Activated CD4-positive, alpha-beta T cell treated with anti-CD3 and anti-CD28 coated beads, Interleukin-2, amount 50 U/mL, for 4 hours (primary cell): Measurements from ENCODE around the gene MAP3K4.

ENCODE experiments used
- DNase-seq, 2 experiments: peaks; one replicate each; pipeline ENCODE4 v3.0.0-alpha.2; 2020

Gene MAP3K4

DNA sequence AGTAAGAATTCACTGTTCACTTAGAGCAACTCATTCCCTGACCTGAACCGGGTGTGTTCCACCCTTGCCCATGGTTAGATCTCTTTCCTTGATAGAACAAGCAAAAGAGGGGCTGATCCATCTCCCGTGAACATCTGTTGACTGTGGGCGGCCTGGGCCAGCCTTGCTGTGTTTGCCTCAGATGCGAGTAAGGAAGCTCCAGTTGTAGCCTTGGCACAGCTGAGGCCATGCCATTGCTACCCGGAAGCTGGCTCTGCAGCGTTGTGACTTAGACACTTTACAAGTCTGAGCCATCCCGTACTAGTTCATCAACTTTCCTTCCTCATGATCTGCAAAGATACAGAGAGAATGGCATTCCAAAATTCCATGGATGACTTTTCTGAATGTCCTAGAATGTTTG is 139.0 kb downstream of the MAP3K4 start:
- DNase-seq, result no peak

DNA sequence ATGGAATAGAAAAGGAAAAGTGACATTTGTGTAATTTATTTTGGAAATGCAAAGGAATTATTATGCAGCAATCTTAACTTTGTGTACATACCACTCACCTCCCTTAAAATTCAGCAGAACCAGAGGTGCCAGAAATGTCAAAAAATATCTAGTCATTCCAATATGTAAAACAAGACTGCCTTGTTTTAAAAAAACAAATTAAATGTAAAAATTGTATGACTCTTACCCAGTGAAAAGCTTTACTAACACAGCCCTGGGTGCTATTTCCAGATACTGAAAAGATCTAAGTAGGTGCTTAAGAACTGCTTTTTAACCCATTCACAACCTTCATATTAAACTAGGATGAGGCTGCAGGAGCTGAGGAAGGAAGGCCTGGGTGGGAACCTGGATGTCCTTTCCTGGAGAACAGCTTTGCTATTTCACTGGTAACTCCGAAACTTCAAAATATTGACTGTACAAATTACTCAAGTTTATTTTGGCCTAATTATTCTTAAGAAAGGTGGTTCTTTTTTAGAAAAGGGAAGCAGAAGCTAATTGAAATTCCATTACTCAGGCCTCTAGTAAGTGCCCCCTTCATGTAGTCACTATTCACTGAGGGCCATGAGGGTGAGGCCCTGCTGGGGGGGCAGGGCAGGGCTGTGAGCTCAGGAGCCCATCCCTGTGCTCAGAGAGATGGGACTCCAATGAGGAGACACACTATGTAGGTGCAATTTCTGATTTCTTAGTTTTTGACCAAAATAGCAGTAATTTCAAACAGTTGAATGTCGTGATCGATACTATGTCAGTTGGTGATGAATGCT is 139.6 kb downstream of the MAP3K4 start:
- DNase-seq, result no peak

GRCh38 chr6:161132384-161132783 is 140.8 kb downstream of the MAP3K4 start:
- DNase-seq, result no peak

GRCh38 chr6:161133963-161134362 is 142.4 kb downstream of the MAP3K4 start:
- DNase-seq, result no peak

DNA sequence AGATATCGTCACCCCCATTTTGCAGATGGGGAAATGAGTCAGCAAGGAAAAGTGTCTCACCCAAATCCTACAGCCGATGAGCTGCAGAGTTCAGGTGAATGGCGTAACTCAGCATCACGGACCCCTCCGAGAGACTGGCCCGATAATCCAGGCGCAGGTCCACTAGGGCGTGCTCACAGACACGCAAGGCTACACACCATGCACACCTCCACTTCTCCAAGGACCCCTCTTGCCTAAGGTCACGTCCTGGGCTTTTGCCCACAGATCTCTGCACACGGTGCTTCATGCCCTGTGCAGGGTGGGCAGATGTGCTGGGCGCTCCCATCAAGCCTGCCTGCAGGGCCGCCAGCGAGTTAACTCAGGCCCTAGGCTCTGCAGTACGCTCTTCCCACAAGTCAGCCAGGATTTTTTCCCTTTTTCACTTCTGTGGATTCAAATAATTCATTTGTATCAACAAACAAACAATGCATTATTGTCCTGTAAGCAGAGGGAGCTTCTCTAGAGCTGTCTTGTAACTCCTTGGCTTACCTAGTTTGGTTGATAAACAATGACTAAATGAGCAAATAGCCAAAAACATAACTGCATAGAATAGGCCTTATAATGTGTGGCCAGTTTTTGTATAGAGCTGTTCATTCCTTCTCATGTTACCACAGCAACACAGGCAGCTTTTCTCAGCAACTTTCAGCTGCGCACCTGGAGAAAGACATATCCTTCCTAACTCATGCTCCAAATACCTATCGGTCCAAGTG is 143.2 kb downstream of the MAP3K4 start:
- no peak for DNase-seq

- DNase-seq, result no peak
Measured at GRCh38 chr6:161135695-161136591, 144.4 kb downstream of the MAP3K4 start.

- DNase-seq, result no peak
Measured at GRCh38 chr6:161136655-161137054, 145.1 kb downstream of the MAP3K4 start.

DNA sequence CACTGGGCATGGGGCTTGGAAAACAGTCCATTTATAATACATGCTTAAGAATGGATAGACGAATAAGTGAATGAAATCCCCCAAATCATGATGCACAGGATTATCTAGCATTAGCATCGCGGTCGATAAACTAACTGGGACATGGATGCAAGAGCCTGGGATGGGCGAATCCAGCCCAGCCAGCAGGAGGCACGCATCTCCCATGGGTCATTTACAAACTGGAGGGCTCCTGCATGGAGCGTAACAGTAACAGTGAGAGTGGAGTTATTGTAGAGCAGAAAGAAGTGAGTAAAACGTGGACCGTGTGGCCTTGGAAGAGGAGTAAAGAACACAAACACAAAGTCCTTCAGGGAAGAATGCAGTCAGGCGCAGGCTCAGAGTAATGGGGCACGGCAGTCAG is 145.8 kb downstream of the MAP3K4 start:
- no peak for DNase-seq

- DNase-seq, result no peak
Measured at GRCh38 chr6:161137839-161138542, 146.4 kb downstream of the MAP3K4 start.

DNA sequence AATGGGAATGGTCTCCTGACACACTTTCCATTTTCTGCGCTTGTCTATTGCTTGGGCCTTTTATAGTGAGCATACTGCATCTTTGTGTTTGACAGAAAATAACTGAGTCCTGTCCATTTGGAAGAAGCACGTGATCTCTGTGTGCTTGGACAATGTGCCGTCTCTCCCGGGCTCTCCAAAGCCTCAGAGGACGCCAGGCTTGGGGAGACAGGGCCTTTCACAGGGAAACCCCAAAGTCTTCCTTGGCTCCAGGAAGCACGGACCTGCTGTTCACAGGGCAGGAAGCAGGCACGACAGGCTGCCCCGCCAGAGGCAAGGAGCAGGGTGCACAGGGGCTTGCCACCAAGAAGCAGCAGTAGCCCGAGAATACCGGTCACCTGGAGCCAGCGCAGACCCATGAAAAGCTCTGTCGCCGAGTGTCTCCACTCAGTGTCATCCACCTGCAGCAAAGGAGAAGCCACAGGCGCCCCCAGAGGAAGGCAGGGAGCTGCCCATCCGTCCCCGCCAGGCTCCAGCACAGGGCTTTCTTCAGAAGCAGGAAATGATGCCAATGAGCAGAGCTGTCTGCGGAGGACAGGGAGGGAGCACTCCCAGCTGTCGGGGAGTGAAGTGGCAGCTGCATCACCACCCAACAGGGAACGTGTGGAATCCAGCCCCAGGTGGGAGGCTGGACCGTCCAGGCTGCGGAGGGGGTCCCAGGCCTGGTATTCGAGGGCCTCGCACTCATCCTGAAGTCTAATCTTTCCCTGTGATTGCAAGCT is 147.2 kb downstream of the MAP3K4 start:
- DNase-seq, result no peak

DNA sequence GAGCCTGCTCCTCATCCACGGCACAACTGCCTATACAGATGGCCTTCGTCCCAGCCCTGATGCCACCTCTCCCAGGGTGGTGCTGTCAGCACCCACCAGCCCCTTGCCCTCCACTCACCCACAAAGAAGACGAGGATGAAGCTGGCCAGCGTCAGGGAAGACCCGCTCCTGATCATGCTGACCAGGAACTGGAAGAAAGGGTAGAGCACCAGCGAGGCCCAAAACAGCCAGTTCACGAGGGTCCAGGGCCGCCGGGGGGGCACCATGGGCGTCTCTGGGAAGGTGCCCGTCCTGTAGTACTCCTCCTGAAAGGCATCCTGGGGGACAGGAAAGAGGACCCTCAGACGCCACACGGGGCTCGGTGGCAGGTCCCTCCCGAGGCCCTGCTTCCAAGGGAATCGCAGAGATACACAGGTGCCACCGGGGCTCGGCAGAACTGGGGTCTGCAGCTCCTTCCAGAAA is 147.8 kb downstream of the MAP3K4 start:
- DNase-seq, result no peak

DNA sequence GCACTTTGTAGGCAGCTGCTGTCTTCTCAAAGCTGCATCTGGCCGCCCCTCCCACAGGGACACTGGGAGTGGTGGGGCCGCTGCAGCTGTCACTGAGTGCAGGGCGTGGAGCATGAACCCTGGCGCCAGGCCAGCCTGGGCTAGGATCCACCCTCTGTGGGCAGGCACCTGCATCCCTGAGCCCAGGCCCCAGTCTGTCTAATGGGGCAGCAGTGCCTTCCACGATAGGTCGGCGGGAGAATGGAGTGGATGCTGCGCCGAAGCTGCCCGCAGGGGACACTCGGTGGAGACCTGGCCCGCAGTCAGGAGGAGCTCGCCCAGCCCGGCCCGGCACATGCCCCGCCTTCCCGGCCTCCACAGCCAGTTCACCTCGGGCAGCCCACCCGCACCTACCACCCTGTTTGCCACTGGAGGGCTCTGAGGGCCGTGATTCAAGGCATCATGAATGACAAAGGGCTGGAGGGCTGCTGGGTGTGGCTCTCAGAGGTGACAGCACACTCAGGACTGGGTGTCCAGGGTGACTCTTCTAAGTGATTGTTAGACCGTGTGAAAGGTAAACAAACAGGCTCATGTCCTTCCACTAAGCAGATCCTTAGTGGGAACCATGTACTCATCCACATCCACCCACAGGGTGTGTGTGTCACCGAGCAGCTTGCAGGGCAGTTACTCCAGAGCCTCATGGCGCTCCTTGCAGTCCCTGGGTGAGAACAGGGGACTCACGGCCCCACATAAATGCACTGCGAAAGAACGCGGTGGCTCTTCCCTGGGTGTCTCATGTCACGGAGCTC is 148.4 kb downstream of the MAP3K4 start:
- DNase-seq, result no peak

GRCh38 chr6:161140554-161140875 is 148.9 kb downstream of the MAP3K4 start:
- DNase-seq, result no peak

GRCh38 chr6:161141173-161141572 is 149.6 kb downstream of the MAP3K4 start:
- no peak for DNase-seq

DNA sequence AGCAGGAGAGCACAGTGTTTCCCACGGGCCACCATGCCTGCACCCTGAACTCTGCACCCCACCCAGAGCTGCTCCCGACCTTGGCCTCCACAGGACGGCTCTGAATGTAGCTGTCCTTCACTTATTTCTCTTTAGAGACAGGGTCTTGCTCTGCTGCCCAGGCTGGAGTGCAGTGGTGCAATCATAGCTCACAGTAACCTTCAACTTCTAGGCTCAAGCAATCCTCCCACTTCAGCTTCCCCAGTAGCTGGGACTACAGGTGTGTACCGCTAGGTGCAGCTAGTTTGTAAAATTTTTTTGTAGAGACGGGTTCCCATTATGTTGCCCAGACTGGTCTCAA is 151.4 kb downstream of the MAP3K4 start:
- no peak for DNase-seq

DNA sequence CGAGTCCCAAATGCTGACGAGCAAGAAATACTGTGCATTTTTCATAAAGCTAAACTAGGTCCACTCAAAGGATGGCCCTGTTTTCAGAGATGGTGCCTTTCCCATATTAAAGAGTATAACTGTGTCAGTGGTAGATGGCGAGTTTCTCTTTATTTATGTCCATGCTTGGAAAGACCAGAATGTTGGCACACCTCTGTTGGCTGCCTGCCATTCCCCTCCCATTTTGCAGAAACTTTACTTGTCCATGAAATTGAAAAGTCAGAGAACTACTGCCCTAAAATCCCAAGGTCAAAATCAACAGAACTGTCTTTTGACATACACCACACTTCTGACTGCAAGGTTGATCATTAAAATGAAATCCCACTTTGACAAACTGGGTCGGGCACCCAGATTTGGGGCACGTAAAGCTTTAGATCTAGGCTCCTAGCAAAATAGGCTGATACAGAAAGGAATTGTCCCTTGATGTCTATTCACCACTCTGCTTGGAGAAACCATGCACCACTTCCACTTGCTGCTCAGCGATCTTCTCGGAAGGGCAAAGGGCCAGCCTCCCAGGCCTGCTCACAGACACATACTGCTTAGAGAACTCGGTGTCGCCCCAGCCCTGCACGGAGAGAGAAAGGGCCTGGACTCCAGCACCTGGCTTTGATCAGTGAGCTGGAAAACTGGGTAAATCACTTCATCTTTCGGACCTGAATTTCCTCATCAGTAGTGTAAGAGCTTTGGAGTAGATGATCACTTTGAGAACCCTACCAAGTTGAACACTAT is 152.3 kb downstream of the MAP3K4 start:
- no peak for DNase-seq

DNA sequence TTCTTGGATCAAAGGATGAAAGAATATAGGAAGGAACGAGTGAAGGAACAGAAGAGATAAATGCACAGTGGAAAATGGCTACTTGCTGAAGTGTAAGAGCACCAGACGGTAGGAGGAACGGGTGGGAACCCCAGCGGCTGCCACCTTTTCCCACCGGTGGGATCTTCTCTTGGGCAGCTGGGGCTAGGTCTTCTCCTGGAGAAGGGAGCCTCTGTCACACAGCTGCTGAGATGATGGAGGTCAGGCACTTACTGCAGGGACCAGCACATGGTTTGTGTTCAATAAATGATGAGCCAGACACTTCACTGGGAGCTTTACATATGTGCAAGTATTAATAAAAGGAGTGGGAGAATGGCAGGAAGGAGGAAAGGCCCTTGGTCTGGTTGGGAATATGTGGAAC is 158.6 kb downstream of the MAP3K4 start:
- DNase-seq, result no peak

- no peak for DNase-seq
Measured at GRCh38 chr6:161150566-161150965, 159.0 kb downstream of the MAP3K4 start.

- no peak for DNase-seq
Measured at GRCh38 chr6:161151059-161151645, 159.6 kb downstream of the MAP3K4 start.
